ENCODE measurements around the gene KLHL18.

- no peak for TF ChIP-seq RAD21 (IDR thresholded peaks at IDR 0.05)
- TF ChIP-seq, protein P1, sequence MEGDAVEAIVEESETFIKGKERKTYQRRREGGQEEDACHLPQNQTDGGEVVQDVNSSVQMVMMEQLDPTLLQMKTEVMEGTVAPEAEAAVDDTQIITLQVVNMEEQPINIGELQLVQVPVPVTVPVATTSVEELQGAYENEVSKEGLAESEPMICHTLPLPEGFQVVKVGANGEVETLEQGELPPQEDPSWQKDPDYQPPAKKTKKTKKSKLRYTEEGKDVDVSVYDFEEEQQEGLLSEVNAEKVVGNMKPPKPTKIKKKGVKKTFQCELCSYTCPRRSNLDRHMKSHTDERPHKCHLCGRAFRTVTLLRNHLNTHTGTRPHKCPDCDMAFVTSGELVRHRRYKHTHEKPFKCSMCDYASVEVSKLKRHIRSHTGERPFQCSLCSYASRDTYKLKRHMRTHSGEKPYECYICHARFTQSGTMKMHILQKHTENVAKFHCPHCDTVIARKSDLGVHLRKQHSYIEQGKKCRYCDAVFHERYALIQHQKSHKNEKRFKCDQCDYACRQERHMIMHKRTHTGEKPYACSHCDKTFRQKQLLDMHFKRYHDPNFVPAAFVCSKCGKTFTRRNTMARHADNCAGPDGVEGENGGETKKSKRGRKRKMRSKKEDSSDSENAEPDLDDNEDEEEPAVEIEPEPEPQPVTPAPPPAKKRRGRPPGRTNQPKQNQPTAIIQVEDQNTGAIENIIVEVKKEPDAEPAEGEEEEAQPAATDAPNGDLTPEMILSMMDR (IDR thresholded peaks at IDR 0.05; ENCODE audit: low read depth, low read length, missing input control): no peak
- no peak for TF ChIP-seq NR2F2 (IDR thresholded peaks at IDR 0.05)
Observed at GRCh38 chr3:47347217-47347801, 64.6 kb downstream of the KLHL18 start.

Measured in liver (tissue), 3 donors.